Ecto neural progenitor cell (in vitro differentiated cells): ENCODE measurements around the gene ERICH3.
"Not testable (repeated sequence)": the region's sequence is repeated elsewhere in the genome, so short reads cannot be mapped to it uniquely, and the experiment has no call there.

ENCODE experiments used
- DNase-seq: peaks from one replicate; pipeline ENCODE4 v3.0.0-alpha.2; 2018; ENCODE audit warnings: low spot score

ERICH3 gene

GRCh38 chr1:74677926-74678325 lies 4.3 kb upstream of the ERICH3 start:
- DNase-seq = no peak

- DNase-seq = no peak
These were observed 871 bp upstream of the ERICH3 start for GRCh38 chr1:74674278-74675048.

- not testable (repeated sequence) for DNase-seq
These were observed 2.7 kb downstream of the ERICH3 start for GRCh38 chr1:74670866-74671265.

- no peak for DNase-seq
These were observed 18.9 kb downstream of the ERICH3 start for GRCh38 chr1:74654708-74655107.

GRCh38 chr1:74652711-74653139 lies 20.9 kb downstream of the ERICH3 start:
- DNase-seq = no peak

- no peak for DNase-seq
These were observed 23.0 kb downstream of the ERICH3 start for GRCh38 chr1:74650561-74650960.

- DNase-seq = no peak
These were observed 31.7 kb downstream of the ERICH3 start for GRCh38 chr1:74641876-74642275.

- no peak for DNase-seq
These were observed 32.4 kb downstream of the ERICH3 start for GRCh38 chr1:74641161-74641560.

GRCh38 chr1:74637296-74637695 lies 36.3 kb downstream of the ERICH3 start:
- no peak for DNase-seq

- no peak for DNase-seq
These were observed 44.3 kb downstream of the ERICH3 start for GRCh38 chr1:74629283-74629682.

- DNase-seq = no peak
These were observed 49.9 kb downstream of the ERICH3 start for GRCh38 chr1:74623716-74624115.

- DNase-seq = no peak
These were observed 53.4 kb downstream of the ERICH3 start for GRCh38 chr1:74620242-74620641.

- DNase-seq = no peak
These were observed 54.6 kb downstream of the ERICH3 start for GRCh38 chr1:74618974-74619373.

GRCh38 chr1:74613894-74614293 lies 59.7 kb downstream of the ERICH3 start:
- DNase-seq = no peak

- no peak for DNase-seq
These were observed 61.7 kb downstream of the ERICH3 start for GRCh38 chr1:74611887-74612286.

- DNase-seq = no peak
These were observed 62.6 kb downstream of the ERICH3 start for GRCh38 chr1:74610961-74611360.

- no peak for DNase-seq
These were observed 63.7 kb downstream of the ERICH3 start for GRCh38 chr1:74609810-74610371.

- no peak for DNase-seq
These were observed 76.9 kb downstream of the ERICH3 start for GRCh38 chr1:74596717-74597116.

- no peak for DNase-seq
These were observed 79.4 kb downstream of the ERICH3 start for GRCh38 chr1:74593887-74594866.

GRCh38 chr1:74592580-74593355 lies 80.8 kb downstream of the ERICH3 start:
- DNase-seq = no peak

- no peak for DNase-seq
These were observed 81.6 kb downstream of the ERICH3 start for GRCh38 chr1:74591949-74592348.

GRCh38 chr1:74590288-74590687 lies 83.3 kb downstream of the ERICH3 start:
- no peak for DNase-seq
